Astrocyte of the cerebellum (primary cell): ENCODE results near the gene ZNF132.

ENCODE experiments used
- DNase-seq: peaks from one replicate; pipeline ENCODE4 v3.0.0-alpha.2; 2011; ENCODE audit warnings: low read depth
- H3K4me3 ChIP-seq: 2 replicates; pipeline ENCODE4 v1.5.1; 2011; ENCODE audit warnings: mild to moderate bottlenecking, low read depth, low read length, moderate library complexity
- in situ Hi-C: cut with HindIII; loops from 2 replicates; pipeline ENCODE4 v1.10.0; 2017; ENCODE audit warnings: low sequenced_read_pairs
- TF ChIP-seq, protein P1 (sequence below): IDR thresholded peaks from 2 replicates; pipeline ENCODE4 v1.5.1; 2012; ENCODE audit warnings: low read length, low read depth, moderate library complexity, mild to moderate bottlenecking; ENCODE audit errors: missing control alignments

ZNF132 gene

DNA sequence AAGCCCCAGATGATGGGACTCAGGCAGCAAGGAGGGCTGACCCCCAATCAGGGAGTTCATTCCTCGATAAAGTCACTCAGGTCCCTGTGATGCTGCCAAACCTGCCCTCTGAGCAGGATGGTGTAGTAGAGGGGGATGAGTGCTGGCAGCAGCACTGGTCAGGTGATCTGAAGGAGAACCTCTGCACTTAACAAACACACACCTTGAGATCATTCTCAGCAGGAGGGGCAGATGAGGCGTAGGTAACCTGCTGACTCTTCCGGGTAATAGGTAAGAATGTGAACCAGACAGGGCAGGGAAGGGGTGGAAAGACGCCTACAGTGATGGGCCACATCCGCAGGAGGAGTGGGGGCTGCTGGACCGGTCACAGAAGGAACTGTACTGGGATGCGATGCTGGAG, 39.4 kb upstream of the ZNF132 start:
- TF ChIP-seq, protein P1, sequence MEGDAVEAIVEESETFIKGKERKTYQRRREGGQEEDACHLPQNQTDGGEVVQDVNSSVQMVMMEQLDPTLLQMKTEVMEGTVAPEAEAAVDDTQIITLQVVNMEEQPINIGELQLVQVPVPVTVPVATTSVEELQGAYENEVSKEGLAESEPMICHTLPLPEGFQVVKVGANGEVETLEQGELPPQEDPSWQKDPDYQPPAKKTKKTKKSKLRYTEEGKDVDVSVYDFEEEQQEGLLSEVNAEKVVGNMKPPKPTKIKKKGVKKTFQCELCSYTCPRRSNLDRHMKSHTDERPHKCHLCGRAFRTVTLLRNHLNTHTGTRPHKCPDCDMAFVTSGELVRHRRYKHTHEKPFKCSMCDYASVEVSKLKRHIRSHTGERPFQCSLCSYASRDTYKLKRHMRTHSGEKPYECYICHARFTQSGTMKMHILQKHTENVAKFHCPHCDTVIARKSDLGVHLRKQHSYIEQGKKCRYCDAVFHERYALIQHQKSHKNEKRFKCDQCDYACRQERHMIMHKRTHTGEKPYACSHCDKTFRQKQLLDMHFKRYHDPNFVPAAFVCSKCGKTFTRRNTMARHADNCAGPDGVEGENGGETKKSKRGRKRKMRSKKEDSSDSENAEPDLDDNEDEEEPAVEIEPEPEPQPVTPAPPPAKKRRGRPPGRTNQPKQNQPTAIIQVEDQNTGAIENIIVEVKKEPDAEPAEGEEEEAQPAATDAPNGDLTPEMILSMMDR, result no peak

DNA sequence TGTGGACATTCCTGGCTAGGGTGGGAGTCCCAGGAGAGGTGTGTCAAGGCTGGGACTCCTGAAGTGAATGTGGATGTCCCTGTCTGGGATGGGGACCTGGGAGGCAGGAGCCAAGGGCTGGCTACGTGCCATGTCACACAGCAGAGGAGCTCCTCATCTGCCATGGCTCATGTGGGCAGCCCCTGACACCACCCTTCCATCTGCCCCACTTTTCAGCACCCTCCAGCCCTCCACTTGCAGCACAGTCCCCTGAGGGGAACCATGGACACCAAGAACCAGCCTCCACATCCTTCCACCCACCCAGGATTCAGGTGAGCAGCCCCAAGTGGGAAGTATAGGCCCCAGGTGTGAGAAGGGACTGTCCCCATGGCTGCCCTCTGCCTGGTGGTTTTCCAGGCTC, 37.9 kb upstream of the ZNF132 start:
- TF ChIP-seq, protein P1, result no peak
- in situ Hi-C loops, result no loop called here
- DNase-seq, result no peak
- no peak overlapping the region for H3K4me3 ChIP-seq

More for the DNA sequence above, 39.4 kb upstream of the ZNF132 start:
- in situ Hi-C loops, result no loop called here
- no peak for DNase-seq
- H3K4me3 ChIP-seq, result no peak overlapping the region

DNA sequence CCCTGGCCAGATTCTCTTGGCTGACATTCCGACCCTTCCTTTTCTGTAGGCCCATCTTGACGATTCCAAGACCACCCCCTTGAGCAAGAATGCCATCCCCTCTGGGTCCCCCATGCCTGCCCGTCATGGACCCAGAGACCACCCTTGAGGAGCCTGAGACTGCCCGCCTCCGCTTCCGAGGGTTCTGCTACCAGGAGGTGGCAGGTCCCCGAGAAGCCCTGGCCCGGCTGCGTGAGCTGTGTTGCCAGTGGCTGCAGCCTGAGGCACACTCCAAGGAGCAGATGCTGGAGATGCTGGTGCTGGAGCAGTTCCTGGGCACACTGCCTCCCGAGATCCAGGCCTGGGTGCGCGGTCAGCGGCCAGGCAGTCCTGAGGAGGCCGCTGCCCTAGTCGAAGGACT, 37.2 kb upstream of the ZNF132 start:
- H3K4me3 ChIP-seq, result no peak overlapping the region
- in situ Hi-C loops, result no loop called here

DNA sequence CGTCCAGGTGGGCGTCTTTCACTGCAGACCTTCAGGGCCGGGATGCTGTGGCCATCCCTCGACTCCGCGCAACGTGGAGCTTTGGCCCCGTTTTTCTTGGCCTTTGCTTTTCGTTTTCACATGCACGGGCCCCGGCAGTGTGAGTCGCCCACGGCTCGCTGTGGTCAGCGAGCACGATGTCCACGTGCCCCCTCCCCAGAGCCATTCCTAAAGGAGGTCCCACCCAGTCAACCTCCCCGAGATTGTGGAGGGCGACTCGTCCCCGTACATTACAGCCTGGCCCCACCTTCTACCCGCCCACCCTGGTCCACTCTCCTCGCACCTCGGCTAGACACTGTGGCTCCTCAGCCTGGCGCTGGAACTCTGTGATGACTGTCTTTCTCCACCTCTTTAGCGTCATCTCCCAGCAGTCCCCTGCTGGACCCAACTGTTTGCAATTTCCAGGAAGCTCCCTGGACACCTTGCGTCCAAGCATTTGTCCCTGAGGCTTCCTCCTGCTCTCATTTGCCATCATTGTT, 36.6 kb upstream of the ZNF132 start:
- TF ChIP-seq, protein P1, result no peak
- DNase-seq, result no peak
- in situ Hi-C loops, result no loop called here

More for the DNA sequence above, 37.2 kb upstream of the ZNF132 start:
- DNase-seq, result no peak
- TF ChIP-seq, protein P1, result no peak

DNA sequence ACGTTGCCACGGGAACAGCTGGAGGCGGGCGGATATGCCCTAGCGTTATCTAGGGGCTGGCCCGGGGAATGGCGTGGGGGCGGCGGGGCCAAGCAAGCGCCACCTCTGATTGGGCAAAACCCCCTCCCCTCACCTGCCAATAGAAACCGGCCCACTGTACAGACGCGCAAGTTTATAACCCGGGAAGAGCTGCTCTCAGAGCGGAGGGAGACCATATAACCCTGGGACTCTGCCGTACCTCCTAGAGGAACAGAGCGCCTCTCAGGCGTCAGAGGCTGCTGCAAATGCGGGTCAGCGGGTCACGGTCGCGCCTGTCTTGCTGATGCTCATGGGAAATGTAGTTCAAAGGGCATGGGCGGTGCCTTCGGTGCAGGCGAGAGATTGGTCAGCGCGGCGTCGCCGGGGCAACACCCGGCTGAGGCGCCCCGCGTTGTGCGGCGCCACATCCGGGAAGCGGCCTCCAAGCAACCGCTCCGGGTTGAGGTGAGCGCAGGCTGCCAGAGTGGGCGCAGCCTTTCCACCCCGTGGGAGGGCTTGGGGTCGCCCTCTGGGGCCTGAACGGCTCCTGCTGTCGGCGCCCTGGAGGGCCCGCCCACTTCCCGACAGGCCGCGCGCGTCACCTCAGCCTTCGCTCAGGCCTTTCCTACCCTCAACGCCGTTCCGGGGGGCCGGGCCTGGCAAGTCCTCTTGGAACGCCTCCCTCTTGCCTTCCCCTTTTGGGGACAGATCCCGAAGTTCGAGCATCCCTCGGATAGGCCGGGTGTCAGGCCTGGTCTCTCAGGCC, 36.0 kb upstream of the ZNF132 start, which contains the start of gene ZNF446:
Gene ZNF446 (plus strand): TSS at position 639 of the 784 bp plus-strand sequence. CDS start 867 bp downstream, outside the sequence.
- peak; percentile 89 for DNase-seq
- in situ Hi-C loops, result no loop called here
- peak within 1 kb of the TSS; percentile 52 for H3K4me3 ChIP-seq
- TF ChIP-seq, protein P1, result no peak

More for the DNA sequence above, 36.6 kb upstream of the ZNF132 start:
- peak overlapping the region; percentile 52 for H3K4me3 ChIP-seq

DNA sequence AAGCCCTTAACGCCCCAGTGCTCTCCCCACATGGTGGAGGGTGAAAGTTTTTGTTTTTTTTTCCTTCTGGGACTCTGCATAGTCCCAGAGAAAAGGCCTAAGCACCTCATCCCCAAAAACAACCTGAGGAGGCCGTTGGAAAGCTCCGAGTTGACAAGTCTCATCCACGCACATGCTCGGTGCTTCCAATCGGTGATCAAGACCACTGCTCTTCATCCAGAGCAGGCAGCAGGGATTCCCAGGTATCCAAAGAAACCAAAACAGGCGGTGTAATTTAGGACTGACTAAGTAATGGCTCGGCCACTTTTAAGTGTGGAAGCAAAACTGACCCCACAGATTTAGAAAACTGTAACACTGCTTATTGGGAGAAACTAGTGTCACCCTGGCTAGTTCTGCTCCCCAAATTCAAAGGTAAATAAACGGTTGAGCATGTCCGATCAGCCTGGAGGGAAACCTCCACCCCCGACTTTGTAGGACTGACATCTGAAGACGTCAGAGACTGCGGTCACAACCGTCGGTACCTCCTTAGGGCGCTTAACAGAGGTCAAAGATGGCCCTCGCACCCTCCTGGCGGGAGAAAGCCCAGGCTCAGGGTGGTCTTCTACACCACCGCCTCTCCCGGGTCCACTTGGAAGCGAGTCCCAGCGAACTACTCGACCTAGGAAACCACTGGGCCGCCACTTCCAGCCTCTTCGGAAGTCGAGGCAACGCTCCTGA, 35.2 kb upstream of the ZNF132 start:
- peak overlapping the region; percentile 52 for H3K4me3 ChIP-seq
- TF ChIP-seq, protein P1, result no peak
- in situ Hi-C loops, result no loop called here
- DNase-seq, result no peak
